HG02870 (cell line): ENCODE results near the gene AGAP3.

ENCODE experiments used
- ATAC-seq: cut with Tn5 transposase; IDR thresholded peaks from one replicate; pipeline ENCODE4 v1.9.1; 2021; ENCODE audit warnings: mild to moderate bottlenecking, moderate library complexity; ENCODE audit not compliant: unreplicated experiment

The AGAP3 gene

DNA sequence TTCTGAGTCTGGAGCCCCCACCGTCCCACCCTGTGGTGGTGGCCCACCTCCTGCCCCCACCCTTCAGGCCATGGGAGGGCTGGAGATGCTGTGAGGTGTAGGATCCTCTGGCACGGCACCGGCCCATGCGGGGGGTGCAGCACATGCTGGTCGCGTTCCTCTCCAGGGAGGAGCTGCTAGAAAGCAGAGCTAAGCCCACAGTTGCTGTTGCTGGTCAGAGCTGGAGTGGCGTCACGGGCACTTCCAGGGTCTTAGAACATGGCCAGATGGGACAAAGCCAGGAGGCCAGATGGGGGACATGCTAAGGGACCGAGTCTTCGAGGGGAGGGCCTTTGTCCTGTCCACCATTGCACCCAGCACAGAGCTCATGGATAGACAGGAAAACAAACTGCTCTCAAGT is 21.6 kb downstream of the AGAP3 start:
- no peak for ATAC-seq

DNA sequence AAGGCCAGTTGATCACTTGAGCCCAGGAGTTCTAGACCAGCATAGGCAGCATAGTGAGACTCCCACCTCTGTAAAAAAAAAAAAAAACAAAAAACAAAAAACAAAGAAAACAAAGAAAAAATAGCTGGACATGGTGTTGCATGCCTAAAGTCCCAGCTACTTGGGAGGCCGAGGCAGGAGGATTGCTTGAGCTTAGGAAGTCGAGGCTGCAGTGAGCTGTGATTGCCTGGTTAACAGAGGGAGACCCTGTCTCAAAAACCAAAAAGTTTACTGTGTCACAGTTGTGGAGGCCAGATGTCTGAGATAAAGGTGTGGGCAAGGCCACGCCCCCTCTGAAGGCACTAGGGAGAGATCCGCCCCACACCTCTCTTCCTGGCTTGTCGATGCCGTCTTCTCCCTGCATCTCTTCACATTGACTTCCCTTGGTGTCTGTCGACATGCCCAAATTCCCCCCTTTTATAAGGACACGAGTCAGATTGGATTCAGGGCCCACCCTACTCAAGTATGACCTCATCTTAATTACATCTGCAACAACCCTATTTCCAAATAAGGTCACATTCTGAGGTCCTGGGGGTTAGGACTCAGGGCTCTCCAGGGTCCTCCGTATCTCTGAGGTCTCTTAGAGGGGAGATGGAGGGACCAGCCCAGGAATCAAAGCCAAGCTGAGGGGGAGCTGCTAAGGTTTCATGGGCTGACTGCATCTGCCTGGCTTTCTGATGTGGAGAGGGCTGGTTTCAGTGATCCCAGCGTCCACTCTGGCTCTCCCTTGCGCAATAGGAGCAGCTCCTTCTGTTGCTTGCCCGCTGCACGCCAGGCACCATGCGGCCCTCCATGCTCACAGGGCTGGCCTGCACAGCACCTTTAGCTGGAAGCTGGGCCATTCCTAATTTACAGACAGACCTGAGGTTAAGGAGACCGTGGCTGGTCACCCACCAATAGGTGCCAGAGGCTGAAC is 23.1 kb downstream of the AGAP3 start:
- no peak for ATAC-seq

DNA sequence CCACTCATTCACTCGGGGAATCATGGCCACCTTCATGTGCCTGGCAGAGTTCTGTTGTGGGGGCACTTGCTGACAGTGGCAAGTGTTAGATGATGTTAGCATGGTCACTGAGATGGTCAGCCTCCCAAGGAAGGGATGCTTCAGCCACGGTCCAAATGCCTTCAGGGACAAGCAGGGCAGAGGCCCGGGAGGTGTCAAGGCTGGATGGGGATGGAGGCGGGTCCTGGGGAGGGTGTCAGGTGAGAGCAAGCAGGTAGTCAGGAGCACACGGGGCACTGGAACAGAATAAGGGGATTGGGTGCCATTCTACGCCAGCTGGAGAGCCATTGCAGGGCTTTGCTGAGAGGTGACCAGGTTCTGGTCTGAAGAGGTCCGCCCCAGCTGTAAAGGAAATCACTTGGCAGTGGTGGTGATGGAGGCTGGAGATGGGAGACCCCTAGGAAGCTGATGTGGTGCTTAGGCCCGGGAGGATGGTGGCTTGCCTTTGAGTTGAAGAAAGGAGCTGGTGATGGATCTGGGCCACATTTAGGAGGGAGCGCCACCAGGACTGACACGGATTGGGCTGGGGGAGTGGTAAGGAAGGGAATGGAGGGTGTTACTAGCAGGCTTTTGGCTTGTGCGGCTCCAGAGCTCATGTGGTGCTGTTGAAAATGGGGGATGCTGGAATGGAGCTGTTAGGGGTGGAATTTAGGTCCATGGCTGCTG is 24.1 kb downstream of the AGAP3 start:
- ATAC-seq, result no peak

DNA sequence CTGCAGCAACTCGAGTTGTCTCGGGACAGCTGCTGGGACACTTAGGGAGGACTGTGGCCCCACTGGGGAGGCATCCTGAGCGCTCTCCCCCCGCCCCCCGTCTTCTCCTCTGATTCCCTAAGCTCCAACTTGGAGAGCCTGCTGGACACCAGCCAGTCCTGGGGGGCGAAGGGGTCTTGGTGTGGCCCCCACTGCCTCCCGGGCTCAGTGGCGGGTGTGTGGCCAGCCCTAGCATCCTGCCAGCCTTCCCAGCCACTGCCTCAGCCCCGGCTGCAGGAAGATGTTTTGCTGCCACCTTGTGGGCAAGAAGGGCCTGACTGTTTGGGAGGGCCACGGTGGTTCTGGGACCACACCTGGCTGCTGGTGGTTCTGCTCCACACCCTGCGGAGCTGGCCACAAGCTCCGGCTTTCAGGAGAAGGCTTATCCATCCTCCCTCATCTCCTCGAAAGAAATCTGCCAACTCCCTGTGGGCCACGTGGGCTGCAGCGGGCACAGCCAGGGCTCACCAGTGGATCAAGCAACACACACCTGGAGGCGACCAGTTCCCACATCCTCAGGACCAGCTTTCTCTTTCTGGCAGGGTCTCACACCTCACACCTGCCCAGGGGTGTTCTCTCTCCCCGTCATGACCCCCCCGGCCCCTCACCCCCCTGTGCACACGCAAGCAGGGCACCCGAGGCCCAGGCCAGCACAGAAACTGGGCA is 24.8 kb downstream of the AGAP3 start:
- peak; percentile 82 for ATAC-seq

DNA sequence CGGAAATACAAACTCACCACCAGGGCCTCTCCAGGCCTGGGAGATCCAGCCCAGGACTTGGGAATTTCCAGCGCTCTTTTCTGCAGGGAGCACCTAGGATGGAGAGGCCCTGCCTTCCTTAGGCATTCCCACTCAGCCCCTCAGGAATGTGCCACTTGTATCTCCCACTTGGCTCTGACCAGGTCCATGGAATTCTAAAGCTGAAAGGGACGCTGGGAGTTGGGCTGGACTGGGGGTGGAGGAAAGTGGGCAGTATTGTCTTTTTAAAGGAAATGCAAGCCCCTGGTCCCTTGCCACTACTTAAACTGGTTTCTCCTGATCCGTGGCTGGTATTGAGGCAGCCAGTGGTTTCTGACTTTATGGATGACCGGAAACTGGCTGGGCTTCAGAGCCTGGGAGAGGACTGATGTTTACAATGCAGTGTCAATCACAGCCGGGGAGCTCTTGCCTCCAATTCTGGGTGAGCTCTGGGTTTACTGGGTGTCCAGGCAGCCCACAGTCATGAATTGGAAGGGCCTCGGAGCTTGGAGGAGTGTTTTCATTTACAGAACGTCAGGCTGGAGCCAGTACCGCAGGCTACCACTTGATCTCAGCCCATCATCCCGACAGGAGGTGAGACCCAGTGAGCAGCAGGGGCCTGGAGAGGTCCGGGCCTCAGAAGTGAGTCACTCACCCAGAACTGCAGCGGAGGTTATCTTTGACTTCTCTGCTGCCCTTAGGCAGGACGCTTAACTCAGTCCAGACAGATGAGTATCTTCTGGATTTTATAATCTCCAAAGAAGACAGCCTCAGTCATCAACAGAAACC is 27.3 kb downstream of the AGAP3 start:
- ATAC-seq, result no peak

DNA sequence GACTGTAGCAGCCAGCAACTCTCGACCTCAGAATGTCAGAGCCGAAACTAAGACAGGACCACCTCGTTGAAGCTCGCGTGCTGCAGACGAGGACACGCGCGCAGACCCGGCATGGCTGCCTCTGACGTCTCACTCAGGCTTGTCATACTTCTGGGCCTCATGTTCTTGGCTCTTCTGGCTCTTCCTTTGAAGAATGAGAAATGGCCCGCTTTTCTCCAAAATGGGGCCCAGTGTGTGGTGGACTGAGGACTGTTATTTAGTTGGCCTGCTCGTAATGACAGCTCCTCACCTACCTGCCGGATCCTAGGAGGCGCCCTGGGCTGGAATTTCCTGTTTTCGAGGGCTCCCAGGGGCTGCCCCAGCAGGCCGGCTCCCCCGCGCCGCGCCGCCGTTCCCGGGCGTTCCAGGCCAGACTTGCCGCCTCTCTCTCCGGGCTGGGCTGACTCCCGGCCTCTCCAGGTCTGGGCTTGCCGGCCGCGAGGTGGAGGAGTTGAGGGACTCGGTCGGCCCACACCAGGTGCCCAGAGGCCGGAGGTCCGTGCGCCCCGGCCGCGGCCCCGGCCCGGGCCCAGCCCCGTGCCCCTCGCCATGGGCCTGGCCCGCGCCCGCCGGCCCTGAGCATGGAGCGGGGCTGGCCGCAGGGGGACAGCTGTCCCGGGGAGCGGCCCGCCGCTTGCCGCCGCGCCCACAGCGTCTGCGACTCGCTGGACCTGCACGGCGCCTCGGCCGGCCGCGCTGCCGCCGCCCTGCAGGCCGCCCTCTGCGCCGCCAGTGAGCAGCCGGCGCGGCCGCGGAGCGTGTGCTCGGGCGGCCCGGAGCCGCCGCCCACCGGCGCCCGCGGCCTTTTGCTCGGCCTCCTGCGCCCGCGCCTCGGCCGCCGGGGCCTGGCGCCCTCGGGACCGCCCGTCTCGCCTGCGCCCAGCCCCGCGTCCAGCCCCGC is 28.1 kb downstream of the AGAP3 start:
- no peak for ATAC-seq

DNA sequence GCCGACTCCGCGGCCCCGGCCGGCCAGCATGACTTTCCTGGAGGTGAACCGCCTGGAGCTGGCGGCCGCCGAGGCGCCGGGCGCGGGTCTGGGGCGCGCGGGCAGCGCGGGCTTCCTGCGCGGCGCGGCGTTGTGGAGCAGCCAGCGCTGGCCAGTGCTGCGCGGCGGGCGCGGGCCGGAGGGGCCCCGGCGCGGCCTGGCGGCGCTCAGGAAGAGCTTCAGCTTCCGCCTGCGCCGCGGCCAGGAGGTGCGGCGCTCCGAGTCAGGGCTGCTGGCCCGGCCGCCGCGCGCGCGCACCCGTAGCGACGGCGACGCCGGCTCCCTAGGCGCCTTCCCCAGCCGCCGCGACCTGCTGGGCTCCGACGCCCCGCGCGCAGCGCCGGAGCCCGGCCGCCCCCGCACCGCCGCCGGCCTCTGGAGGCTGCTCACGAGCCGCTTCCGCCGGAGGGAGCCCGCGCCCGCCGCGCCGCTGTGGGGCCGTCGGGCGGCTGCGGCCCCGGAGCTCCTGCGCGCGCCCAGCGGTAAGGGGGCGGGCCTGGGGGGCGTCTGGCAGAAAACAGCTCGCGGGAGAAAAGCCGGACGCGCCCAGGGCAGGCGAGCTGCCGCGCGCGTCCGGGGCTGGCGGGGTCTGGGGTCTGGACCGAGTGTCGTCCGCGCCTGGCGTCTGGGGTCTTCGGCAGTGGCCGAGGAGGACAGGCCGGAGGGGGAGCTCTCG is 29.0 kb downstream of the AGAP3 start:
- no peak for ATAC-seq

DNA sequence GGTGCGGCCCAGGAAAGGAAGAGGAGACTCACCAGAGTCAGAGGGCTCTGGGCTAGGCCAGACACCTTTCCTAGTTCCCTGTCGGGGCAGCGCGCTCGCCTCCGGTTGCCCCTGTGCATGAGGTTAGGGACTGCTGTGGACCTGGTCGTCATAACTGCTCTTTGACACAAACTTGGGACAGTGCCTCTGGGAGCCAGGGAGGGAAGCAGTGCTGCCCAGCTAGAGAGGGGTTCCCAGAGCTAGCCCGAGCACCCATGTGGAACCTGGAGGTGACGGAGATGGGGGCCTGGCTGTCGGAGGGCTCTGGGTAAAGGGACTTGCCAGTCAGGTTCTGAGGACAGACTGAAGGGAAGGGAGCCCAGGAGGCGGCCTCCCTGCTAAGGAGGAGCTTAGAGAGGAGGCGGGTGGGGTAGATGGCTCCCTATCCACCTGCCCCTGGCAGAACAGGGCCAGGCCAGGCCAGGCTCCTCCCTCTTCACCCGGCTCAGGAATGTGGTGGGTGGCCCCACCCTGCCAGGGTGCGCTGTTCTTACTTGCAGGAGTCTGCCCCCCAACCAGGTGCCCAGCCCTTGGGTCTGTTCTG is 29.7 kb downstream of the AGAP3 start:
- ATAC-seq, result no peak

DNA sequence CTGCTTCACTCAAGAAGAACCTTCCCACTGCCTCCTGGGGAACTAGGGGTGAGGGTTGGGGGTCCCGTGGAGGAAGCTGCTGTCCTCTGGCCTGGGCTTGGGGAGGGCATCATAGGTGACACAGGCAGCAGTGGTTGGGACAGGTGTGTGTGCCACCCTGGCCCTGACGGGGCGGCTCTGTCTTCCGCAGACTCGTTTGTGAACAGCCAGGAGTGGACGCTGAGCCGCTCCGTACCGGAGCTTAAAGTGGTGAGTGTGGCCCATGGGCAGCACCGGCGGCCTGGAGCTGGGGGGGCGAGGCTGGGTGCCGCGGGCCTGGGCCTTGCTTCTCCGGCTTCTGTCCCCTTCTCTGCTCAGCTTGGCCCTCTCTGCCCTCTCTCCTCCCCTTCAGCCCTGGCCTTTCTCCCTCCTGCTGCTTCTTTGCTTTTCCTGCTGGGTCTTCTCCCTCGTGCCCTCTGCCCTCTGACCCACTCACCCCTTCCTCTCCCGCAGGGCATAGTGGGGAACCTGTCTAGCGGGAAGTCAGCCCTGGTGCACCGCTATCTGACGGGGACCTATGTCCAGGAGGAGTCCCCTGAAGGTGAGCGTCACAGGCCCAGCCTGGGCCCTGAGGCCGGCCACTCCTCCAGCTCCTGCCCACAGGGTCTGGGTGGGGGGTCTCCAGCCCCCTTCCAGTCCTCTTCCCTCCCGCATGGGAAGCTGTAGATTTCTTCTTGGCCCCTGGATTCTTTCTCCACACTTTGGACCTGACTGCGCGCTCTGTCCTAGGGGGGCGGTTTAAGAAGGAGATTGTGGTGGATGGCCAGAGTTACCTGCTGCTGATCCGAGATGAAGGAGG is 30.5 kb downstream of the AGAP3 start:
- ATAC-seq, result no peak

DNA sequence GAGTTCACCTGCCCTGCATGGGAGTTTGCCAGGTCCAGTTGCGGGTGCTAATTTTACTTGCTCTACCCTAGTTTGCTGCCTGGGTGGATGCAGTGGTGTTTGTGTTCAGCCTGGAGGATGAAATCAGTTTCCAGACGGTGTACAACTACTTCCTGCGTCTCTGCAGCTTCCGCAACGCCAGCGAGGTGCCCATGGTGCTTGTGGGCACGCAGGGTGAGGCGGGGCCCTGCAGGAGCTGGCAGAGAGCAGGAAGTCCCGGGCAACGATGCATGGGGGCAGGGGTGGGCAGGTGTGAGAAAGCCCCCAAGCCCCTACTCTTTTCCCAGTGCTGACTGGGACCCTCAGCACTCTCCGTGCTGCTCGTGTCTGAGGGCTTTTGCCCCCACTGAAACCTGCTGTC is 31.3 kb downstream of the AGAP3 start:
- ATAC-seq, result no peak

DNA sequence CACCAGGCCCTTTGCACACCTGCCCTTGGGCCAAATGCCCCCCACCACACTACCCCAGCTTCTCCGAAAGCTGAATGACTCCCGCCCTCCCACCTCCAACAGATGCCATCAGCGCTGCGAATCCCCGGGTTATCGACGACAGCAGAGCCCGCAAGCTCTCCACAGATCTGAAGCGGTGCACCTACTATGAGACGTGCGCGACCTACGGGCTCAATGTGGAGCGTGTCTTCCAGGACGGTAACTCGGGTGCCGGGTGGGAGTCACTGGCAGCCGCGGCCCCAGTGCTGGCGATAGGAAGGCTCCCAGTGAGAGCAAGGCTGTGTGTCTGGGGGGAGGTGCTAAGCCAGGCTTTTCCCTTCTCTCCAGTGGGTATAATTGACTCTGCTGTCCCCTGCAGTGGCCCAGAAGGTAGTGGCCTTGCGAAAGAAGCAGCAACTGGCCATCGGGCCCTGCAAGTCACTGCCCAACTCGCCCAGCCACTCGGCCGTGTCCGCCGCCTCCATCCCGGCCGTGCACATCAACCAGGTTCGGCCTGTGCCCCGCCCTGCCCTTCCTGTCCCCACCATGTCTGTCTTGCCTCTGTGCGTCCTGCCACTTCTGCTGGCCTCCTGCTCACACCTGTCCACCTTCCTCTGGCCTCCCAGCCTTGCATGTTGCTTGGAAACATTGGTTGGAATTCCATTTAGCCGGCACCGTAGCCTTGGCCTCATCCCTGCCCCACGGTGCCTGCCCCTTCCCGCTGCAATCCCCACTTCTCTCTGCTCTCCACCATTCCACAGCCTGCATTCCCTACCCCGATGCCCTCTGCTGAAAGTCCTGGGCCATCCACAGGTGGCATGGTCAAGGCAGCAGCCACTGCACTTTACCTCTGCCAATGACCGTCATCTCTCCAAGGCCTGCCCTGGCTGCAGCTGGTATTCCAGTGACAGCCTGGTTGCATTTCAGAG is 32.1 kb downstream of the AGAP3 start:
- ATAC-seq, result no peak

DNA sequence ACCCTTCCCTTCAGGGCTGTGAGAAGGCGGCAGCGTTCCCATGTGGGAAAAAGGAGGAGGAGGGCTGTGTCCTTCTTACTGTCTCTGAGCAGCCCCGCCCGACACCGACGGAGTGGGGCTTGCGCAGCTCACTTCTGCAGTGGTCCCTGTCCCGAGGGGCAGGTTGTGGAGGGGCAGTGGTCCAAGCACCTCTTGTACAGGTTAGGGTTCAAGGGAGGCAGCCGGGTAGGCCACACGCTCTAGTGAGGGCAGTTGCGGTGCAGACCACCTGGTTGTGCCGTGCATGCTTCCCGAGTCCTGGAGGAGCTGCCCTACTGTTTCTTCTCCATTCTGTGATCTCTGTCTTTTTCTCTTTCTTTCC is 32.8 kb downstream of the AGAP3 start:
- ATAC-seq, result no peak

DNA sequence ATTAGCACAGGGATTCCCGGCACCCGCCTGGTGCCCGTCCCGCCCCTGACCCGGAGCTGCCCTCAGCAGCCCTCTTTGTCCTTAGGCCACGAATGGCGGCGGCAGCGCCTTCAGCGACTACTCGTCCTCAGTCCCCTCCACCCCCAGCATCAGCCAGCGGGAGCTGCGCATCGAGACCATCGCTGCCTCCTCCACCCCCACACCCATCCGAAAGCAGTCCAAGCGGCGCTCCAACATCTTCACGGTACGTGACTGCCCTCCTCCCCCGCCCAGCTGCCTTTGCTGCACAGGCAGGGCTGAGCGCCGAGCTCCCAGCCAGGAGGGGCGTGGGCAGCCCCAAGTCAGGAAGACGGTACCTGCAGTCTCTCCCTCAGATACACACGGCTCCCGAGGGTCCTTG is 33.6 kb downstream of the AGAP3 start:
- ATAC-seq, result no peak

DNA sequence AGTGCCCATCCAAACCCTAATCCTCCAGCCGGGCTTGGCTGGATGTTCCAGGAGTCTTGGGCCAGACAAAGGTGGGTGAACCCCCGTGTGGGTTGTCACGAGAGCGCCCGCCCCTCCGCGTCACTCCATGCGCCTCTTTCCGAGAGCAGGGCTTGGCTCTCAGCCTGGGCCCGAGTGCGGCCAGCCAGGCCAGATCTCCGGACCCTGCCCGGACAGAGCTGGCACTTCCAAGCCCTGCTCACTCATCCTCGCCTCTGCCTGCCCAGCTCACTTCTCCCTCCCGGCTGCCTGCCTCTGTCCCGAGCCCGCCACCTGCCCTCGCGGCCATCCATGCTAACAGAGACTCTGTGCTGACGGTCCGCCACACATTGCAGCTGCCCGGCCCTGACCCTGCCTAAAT is 34.6 kb downstream of the AGAP3 start:
- ATAC-seq, result no peak

DNA sequence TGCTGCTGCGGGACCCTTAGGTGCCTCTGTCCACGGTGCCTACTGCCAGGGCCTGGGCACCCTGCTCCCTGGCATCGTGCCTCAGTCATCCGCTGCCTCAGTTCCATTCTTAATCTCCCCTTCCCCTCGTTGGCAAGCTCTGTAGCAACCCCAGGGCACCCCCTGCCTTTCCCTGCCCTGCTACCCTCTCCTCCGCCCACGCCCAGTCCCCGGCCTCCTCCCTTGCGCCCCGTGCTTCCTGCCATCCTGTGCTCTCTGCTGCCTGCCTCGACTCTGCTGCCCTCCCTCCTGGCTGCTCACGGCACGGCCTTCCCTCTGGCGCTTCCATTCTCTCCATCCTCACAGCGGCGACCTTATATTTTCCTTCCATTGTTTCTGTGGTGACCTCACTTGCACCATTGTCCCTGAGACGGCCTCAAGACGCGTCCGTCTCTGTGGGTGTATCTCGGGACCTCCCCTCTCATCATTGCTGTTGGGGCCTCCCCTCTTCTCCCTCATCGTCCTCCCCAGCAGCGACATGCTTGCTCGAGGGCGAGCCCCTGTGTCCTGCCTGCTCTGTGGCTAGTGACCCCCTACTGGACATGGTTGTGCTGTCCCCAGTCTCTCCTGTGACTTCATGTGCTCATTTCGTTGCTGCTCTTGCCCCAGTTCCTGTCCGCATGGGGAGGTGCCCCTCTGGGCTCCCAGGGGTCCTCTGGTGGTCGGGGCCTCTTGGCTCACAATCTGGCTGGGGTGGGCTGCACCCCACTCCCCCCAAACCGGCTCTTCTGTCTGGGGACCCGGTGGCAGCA is 35.3 kb downstream of the AGAP3 start:
- ATAC-seq, result no peak

DNA sequence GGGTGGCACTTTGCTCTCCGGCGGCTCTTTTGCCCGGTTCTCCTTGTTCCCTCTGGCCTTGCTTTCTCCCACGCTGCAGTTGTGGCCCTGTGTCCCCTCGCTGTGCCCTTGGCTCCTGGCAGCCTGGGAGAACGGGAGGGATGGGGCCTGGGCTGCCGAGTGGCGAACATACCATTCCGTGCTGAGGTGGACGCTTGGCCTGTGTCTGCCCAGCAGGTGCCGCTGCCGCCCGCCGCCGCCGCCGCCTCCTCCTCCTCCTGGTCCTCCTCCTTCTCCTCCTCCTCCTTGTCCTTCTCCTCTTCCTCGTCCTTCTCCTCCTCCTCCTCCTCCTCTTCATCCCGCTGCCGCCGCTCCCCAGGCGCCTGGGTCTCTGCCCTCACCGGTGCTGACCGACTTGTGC is 36.0 kb downstream of the AGAP3 start:
- no peak for ATAC-seq
